Ishikawa (cell line): ENCODE results near the gene IP6K1.

Experiments
- CEBPB ChIP-seq: IDR thresholded peaks from 2 replicates; pipeline ENCODE4 v1.6.1; 2012
- CREB1 ChIP-seq: IDR thresholded peaks from 2 replicates; pipeline ENCODE4 v1.6.1; 2012; ENCODE audit warnings: low read depth
- EGR1 ChIP-seq: IDR thresholded peaks from 2 replicates; pipeline ENCODE4 v1.6.1; 2012
- EP300 ChIP-seq: IDR thresholded peaks from 2 replicates; pipeline ENCODE4 v1.6.1; 2012; ENCODE audit warnings: borderline replicate concordance
- FOXM1 ChIP-seq: IDR thresholded peaks from 2 replicates; pipeline ENCODE4 v1.6.1; 2012; ENCODE audit warnings: low read depth, borderline replicate concordance
- NFIC ChIP-seq: IDR thresholded peaks from 2 replicates; pipeline ENCODE4 v1.6.1; 2012
- RAD21 ChIP-seq: IDR thresholded peaks from 2 replicates; pipeline ENCODE4 v1.6.1; 2012; ENCODE audit warnings: low read depth
- TAF1 ChIP-seq: IDR thresholded peaks from 2 replicates; pipeline ENCODE4 v1.6.1; 2012; ENCODE audit warnings: low read depth, mild to moderate bottlenecking
- TCF12 ChIP-seq: IDR thresholded peaks from 2 replicates; pipeline ENCODE4 v1.6.1; 2012; ENCODE audit warnings: low read depth
- TEAD4 ChIP-seq: IDR thresholded peaks from 2 replicates; pipeline ENCODE4 v1.6.1; 2012
- YY1 ChIP-seq: IDR thresholded peaks from 2 replicates; pipeline ENCODE4 v1.6.1; 2012; ENCODE audit warnings: low read depth
- ZBTB7A ChIP-seq: IDR thresholded peaks from 2 replicates; pipeline ENCODE4 v1.6.1; 2012; ENCODE audit warnings: low read depth
- TF ChIP-seq, protein P1 (sequence below): IDR thresholded peaks from 2 replicates; pipeline ENCODE4 v1.6.1; 2012; ENCODE audit warnings: low read depth, mild to moderate bottlenecking
- TF ChIP-seq, protein P2 (sequence below): IDR thresholded peaks from 2 replicates; pipeline ENCODE4 v1.6.1; 2012
- TF ChIP-seq, protein P3 (sequence below): IDR thresholded peaks from 2 replicates; pipeline ENCODE4 v1.6.1; 2012

IP6K1 gene

DNA sequence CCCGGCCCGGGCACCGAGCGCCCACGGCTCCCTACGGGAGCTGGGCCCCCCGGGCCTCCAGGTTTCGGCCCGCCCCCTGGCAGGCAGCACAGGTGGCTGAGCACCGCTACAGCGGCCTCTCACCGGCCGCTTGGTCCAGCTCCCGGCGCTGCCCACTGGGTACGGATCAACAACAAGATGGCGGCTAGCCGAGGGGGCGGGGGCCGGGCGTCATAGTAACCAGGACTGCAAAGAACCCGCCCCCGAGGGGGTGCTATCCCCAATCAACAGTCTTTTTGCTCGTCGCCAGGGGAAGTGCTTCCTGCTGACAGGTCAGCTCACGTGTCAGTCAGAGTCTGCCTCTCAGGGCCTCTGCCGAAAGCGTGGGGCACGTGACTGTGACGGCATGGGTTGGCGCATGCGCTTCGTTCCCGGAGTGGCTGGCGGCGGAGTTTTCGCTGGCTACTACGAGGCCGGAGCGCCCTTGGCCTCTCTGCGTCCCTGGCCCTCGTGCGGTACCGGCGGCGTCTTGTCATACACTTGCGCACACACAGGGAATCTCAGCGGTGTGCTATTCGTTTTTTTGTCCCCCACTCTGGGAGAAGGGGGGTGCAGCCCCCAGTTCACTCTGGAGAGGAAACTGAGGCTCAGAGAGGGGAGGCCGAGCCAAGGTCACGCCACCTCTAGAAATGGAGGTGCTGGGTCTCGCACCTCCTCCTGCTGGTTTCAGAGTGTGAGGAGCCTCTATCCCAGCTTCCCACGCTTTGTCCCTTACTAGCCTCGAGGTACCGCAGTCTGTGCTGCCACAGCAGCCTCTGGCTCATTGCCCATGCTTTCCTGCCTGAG is at the start of gene IP6K1:
Gene IP6K1 (minus strand): TSS at position 186 of the 825 bp plus-strand sequence. CDS start 38,502 bp downstream, outside the sequence.
- no peak for TF ChIP-seq FOXM1
- TF ChIP-seq TAF1: peak; percentile 77
- peak; percentile 21; the same call in 1 of the 2 replicates for TF ChIP-seq TCF12
- TF ChIP-seq, protein P1, sequence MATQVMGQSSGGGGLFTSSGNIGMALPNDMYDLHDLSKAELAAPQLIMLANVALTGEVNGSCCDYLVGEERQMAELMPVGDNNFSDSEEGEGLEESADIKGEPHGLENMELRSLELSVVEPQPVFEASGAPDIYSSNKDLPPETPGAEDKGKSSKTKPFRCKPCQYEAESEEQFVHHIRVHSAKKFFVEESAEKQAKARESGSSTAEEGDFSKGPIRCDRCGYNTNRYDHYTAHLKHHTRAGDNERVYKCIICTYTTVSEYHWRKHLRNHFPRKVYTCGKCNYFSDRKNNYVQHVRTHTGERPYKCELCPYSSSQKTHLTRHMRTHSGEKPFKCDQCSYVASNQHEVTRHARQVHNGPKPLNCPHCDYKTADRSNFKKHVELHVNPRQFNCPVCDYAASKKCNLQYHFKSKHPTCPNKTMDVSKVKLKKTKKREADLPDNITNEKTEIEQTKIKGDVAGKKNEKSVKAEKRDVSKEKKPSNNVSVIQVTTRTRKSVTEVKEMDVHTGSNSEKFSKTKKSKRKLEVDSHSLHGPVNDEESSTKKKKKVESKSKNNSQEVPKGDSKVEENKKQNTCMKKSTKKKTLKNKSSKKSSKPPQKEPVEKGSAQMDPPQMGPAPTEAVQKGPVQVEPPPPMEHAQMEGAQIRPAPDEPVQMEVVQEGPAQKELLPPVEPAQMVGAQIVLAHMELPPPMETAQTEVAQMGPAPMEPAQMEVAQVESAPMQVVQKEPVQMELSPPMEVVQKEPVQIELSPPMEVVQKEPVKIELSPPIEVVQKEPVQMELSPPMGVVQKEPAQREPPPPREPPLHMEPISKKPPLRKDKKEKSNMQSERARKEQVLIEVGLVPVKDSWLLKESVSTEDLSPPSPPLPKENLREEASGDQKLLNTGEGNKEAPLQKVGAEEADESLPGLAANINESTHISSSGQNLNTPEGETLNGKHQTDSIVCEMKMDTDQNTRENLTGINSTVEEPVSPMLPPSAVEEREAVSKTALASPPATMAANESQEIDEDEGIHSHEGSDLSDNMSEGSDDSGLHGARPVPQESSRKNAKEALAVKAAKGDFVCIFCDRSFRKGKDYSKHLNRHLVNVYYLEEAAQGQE: no peak
- TF ChIP-seq EGR1: no peak
- TF ChIP-seq, protein P2, sequence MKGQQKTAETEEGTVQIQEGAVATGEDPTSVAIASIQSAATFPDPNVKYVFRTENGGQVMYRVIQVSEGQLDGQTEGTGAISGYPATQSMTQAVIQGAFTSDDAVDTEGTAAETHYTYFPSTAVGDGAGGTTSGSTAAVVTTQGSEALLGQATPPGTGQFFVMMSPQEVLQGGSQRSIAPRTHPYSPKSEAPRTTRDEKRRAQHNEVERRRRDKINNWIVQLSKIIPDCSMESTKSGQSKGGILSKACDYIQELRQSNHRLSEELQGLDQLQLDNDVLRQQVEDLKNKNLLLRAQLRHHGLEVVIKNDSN: peak; percentile 100
- no peak for TF ChIP-seq EP300
- TF ChIP-seq YY1: peak; percentile 90
- 0 out of 2 replicates have a peak, but pooled peaks have one; percentile 51 for TF ChIP-seq CREB1
- no peak for TF ChIP-seq CEBPB
- TF ChIP-seq, protein P3, sequence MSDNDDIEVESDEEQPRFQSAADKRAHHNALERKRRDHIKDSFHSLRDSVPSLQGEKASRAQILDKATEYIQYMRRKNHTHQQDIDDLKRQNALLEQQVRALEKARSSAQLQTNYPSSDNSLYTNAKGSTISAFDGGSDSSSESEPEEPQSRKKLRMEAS: peak; percentile 97
- TF ChIP-seq ZBTB7A: no peak

DNA sequence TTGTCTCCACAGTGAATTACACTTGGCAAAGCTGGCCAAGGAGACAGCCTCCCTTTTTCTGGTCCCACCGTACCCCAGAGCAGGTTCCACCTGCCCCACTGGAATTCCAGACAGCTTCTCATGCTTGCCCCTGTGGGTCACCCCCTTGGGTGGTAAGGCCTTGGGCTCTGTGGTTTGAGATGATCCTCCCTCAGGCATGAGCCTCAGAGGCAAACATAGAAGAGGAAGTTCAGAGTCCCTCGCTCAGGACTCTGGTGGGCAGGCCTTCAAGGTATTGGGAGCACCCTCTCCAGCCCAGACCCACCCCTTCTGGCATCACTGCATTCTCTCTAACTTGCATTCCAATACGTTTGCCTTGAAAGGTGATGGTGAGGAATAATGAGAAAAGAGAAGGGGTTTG is 45.0 kb upstream of the IP6K1 start:
- no peak for TF ChIP-seq TEAD4
- TF ChIP-seq EP300: no peak
- TF ChIP-seq, protein P2: no peak
- TF ChIP-seq EGR1: no peak
- no peak for TF ChIP-seq NFIC
- TF ChIP-seq, protein P1: no peak
- TF ChIP-seq YY1: no peak
- no peak for TF ChIP-seq TAF1
- no peak for TF ChIP-seq CEBPB
- TF ChIP-seq RAD21: no peak
- no peak for TF ChIP-seq ZBTB7A

DNA sequence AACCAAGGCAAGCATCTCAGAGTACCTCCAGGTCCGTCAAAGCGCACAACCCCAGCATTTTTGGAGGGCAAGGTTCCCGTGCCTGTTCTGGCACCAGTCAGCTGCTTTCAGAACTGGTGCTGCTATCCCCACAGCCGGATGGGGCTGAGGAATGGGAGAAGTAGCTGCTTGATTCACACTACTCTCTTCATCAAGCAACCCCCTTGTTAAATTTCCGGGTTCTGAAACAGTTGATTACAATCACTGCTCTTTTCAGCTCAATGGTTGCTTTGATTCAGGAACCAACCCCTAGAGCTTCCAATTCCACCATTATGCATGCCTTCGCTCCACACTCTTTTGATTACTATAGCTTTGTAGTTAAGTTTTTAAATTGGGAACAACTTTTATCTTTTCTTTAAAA is 39.7 kb upstream of the IP6K1 start:
- no peak for TF ChIP-seq EGR1
- TF ChIP-seq, protein P2: no peak
- no peak for TF ChIP-seq RAD21
- no peak for TF ChIP-seq YY1
- no peak for TF ChIP-seq NFIC
- no peak for TF ChIP-seq ZBTB7A
- no peak for TF ChIP-seq TCF12
- TF ChIP-seq TEAD4: no peak
- TF ChIP-seq CEBPB: no peak
- no peak for TF ChIP-seq TAF1
- TF ChIP-seq FOXM1: no peak

DNA sequence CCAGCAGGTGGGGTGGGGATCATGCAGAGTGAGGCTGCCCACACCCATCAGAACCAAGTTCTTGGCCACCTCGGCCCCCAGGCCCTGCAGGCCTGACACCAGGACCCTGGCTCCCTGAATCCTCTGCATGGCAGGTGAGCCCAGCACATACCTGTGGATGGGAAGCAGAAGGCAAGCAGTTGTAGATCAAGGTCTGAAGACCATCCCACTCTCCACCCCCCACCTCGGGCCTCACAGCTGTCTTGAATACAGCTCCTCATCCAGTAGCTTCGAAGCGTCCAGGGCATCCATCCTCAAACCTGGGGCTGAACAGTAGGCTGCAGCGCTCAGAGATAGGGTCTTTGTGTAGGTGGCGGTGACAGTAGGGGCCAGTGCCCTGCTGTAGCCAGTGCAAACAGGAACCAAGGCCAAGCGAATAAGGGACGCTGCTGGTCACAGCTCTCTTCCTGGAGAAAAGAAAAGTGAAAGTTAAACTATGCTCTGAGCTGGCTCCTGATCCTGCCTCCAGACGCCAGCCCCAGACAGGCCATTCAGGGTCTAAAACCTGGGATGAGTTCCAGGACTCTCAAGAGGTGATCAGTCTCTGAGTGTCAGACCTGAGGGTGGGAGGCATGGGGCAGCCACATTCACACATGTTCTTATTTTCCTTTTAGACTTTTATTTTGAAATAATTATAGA is 27.3 kb upstream of the IP6K1 start, which contains the start of gene UBA7:
Gene UBA7 (minus strand): TSS at position 457 of the 678 bp plus-strand sequence. CDS start 166 bp downstream, at position 291.
- no peak for TF ChIP-seq TAF1
- no peak for TF ChIP-seq FOXM1
- no peak for TF ChIP-seq TCF12
- TF ChIP-seq CREB1: no peak
- no peak for TF ChIP-seq CEBPB
- TF ChIP-seq YY1: no peak
- TF ChIP-seq EGR1: no peak
- TF ChIP-seq RAD21: no peak
- no peak for TF ChIP-seq ZBTB7A
- TF ChIP-seq, protein P2: no peak
- TF ChIP-seq, protein P1: no peak
- TF ChIP-seq NFIC: no peak
- TF ChIP-seq TEAD4: no peak
- no peak for TF ChIP-seq EP300
- TF ChIP-seq, protein P3: no peak
